GM12872 (cell line): ENCODE results near the gene ELP6.
A peak's percentile ranks its signal among the peaks of the same experiment; 100 is the strongest.

Experiments
- TF ChIP-seq, protein P1 (sequence below): IDR thresholded peaks from 3 replicates; pipeline ENCODE4 v1.5.1; 2011; ENCODE audit warnings: low read depth, mild to moderate bottlenecking, low read length, moderate library complexity; ENCODE audit not compliant: insufficient read depth

The ELP6 gene

DNA sequence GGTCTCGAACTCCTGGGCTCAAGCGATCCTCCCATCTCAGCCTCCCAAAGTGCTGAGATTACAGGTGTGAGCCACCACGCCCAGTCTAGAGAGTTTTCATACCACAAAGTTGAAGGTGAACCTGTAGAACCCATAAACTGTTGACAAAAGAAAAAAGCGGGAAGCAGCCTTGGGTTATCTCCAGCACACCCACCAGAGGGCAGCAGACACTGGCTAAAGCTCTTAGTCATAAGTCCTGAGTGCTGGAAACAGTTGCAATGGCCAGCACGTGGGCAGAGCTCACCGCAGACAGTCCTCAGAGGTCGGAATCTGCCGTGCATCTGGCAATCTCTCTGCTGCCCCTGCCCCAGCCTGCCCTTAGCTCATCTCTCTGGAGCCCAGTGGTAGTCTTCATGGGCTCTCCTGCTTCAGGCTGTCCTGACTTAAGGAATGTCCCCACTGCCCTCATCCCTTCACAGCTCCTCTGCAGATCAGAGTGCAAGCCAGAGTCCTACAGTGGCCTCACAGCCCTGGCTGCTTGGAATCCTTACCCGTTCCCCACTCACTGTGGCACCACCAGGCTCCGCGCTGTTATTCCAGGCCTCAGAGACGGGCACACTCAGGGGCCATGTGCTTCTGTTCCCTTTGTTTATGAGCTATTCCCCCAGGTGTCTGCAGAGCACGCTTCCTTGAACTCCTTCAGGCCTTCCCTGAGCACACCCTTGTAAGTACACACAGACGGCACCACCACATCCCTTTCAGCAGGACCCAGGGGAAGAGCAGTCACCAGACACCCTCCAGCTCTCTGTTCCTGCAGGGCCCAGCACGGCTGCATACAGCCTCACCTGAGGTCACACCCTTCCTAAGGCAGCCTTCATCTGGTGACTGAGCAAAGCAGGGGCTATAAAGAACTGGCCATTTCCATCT lies 8.8 kb upstream of the ELP6 start:
- TF ChIP-seq, protein P1, sequence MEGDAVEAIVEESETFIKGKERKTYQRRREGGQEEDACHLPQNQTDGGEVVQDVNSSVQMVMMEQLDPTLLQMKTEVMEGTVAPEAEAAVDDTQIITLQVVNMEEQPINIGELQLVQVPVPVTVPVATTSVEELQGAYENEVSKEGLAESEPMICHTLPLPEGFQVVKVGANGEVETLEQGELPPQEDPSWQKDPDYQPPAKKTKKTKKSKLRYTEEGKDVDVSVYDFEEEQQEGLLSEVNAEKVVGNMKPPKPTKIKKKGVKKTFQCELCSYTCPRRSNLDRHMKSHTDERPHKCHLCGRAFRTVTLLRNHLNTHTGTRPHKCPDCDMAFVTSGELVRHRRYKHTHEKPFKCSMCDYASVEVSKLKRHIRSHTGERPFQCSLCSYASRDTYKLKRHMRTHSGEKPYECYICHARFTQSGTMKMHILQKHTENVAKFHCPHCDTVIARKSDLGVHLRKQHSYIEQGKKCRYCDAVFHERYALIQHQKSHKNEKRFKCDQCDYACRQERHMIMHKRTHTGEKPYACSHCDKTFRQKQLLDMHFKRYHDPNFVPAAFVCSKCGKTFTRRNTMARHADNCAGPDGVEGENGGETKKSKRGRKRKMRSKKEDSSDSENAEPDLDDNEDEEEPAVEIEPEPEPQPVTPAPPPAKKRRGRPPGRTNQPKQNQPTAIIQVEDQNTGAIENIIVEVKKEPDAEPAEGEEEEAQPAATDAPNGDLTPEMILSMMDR, result peak; percentile 93

DNA sequence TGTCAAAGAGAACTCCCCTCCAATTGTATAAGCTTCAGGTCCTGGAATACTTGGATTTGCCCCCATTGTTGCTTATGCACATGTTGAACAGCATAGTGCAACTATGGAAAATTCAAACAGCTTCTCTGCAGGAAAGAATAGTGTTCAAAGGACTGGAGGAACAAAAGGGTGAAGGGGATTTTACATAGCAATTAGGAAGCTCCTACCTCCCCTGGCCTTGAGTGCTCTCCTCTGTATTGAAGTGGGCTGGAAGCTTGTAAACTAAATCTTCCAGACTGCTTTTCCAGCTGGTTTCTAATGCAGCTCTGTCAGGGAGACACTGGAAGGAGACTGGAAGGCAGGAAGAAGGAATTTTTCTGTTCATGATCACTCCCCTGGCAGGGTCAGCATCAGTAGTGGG lies 7.2 kb upstream of the ELP6 start:
- TF ChIP-seq, protein P1, result no peak

DNA sequence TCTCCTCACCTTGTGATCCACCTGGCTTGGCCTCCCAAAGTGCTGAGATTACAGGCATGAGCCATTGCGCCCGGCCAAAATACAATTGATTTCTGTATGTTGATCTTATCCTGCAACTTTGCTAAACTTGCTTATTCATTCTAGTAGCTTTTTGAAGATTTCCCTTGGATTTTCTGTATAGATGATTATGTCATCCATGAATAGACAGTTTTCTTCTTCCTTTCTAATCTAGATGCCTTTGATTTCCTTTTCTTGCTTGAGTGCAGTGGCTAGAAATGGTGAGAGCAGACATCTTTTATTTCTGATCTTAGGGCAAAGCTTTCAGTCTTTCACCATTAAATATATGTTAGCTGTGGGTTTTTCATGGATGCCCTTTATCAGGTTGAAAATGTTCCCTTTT lies 4.4 kb upstream of the ELP6 start:
- TF ChIP-seq, protein P1, result no peak

DNA sequence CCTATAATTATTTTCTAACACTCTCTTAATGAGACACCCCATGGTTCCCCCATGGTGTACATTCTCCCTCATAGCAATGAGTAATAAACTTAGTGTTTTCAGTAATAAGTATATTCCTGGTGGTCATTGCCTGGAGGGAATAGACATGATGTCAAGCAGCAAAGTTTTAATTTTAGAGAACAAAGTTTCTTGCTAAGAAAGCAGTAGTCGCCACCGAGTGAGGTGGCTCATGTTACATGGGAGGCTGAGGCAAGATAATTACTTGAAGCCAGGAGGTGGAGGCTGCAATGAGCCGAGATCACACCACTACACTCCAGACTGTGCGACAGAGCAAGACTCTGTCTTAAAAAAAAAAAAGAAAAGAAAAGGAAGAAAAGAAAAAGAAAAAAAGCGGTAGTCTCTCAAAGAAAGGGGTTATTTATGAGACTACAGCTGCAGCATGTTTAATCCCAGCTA lies 2.4 kb upstream of the ELP6 start:
- TF ChIP-seq, protein P1, result no peak

DNA sequence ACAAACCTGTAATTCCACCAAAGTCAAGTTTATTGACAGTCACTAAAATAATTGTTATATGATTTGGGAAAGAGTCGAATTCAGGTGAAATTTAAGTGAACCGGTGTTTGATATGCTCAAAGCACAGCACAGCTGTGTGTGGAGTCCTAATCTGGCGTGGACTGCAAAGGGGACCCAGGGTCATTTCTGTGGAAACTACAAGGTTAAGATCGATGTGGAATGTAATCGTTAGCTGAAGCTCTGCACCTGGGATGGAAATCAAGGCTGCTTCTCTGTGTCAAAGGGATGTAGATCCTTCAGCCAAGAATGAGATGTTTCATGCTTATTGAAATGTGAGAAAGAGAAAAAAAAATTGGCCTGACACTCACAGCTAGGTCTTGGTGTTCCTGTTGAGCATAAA lies 1.6 kb upstream of the ELP6 start:
- TF ChIP-seq, protein P1, result no peak

- TF ChIP-seq, protein P1, result no peak
Measured at GRCh38 chr3:47512416-47513124, 942 bp downstream of the ELP6 start.

- TF ChIP-seq, protein P1, result no peak
Measured at GRCh38 chr3:47504113-47504512, 9.4 kb downstream of the ELP6 start.
